Measurements from ENCODE around the gene GJB5. TPM values are rescaled to one million over a fixed set of nuclear protein-coding genes. Genes with fewer than 3 reads are reported as not detected.

The GJB5 gene
- total RNA-seq, 1 donor from 2014 or later: not detected

GRCh38 chr1:34792868-34793727 is 38.3 kb downstream of the GJB5 start, which contains the start of gene GJA4:
TSS of gene GJA4 (plus strand) at chr1:34792999. CDS start at chr1:34794214, 1,215 bp downstream.
- Histone ChIP-seq H3K36me3 (peaks cover 25% of the 10 kb centered on the region), H3K27ac (replicated peaks) (peak within 1 kb of the TSS; percentile 86), H3K4me3 (peak within 1 kb of the TSS; percentile 73), H3K9me3 (replicated peaks) (no peaks in the 10 kb centered on the region), H3K4me1 (peaks cover 21% of the 10 kb centered on the region), H3K27me3 (ENCODE audit: low read depth) (peaks cover 30% of the 10 kb centered on the region)
- intact Hi-C loops (cut with micrococcal nuclease): no loop called here
- no peak for TF ChIP-seq CTCF (IDR thresholded peaks at IDR 0.05; ENCODE audit: borderline replicate concordance)
- peak; percentile 54 for DNase-seq

GRCh38 chr1:34794001-34794789 is 39.3 kb downstream of the GJB5 start:
- intact Hi-C loops (cut with micrococcal nuclease): no loop called here
- H3K9me3 ChIP-seq (replicated peaks): no peaks in the 10 kb centered on the region
- peak overlapping the region; percentile 86 for H3K27ac ChIP-seq (replicated peaks)
- H3K4me1 ChIP-seq: peaks cover 27% of the 10 kb centered on the region
- peak overlapping the region; percentile 73 for H3K4me3 ChIP-seq
- H3K36me3 ChIP-seq: peaks cover 25% of the 10 kb centered on the region
- H3K27me3 ChIP-seq (ENCODE audit: low read depth): peaks cover 30% of the 10 kb centered on the region
- TF ChIP-seq CTCF (IDR thresholded peaks at IDR 0.05; ENCODE audit: borderline replicate concordance): no peak
- DNase-seq: no peak

- Histone ChIP-seq H3K4me3 (peak overlapping the region; percentile 73), H3K9me3 (replicated peaks) (no peaks in the 10 kb centered on the region), H3K27me3 (ENCODE audit: low read depth) (peaks cover 30% of the 10 kb centered on the region), H3K27ac (replicated peaks) (peak overlapping the region; percentile 86), H3K36me3 (peaks cover 25% of the 10 kb centered on the region), H3K4me1 (peaks cover 33% of the 10 kb centered on the region)
- DNase-seq: no peak
- intact Hi-C loops (cut with micrococcal nuclease): no loop called here
- TF ChIP-seq CTCF (IDR thresholded peaks at IDR 0.05; ENCODE audit: borderline replicate concordance): no peak
These were observed 39.9 kb downstream of the GJB5 start for GRCh38 chr1:34794790-34795180.

- H3K27me3 ChIP-seq (ENCODE audit: low read depth): peaks cover 23% of the 10 kb centered on the region
- peak overlapping the region; percentile 86 for H3K27ac ChIP-seq (replicated peaks)
- H3K4me1 ChIP-seq: peaks cover 34% of the 10 kb centered on the region
- peak overlapping the region; percentile 73 for H3K4me3 ChIP-seq
- intact Hi-C loops (cut with micrococcal nuclease): no loop called here
- no peaks in the 10 kb centered on the region for H3K9me3 ChIP-seq (replicated peaks)
- no peak for TF ChIP-seq CTCF (IDR thresholded peaks at IDR 0.05; ENCODE audit: borderline replicate concordance)
- DNase-seq: no peak
- peaks cover 25% of the 10 kb centered on the region for H3K36me3 ChIP-seq
These were observed 41.1 kb downstream of the GJB5 start for GRCh38 chr1:34795916-34796315.

- no peak for TF ChIP-seq CTCF (IDR thresholded peaks at IDR 0.05; ENCODE audit: borderline replicate concordance)
- peaks cover 30% of the 10 kb centered on the region for H3K4me1 ChIP-seq
- no peak for DNase-seq
- H3K27ac ChIP-seq (replicated peaks): peak overlapping the region; percentile 86
- H3K9me3 ChIP-seq (replicated peaks): no peaks in the 10 kb centered on the region
- H3K27me3 ChIP-seq (ENCODE audit: low read depth): peaks cover 12% of the 10 kb centered on the region
- intact Hi-C loops (cut with micrococcal nuclease): no loop called here
- peaks cover 25% of the 10 kb centered on the region for H3K36me3 ChIP-seq
- H3K4me3 ChIP-seq: peak overlapping the region; percentile 73
These were observed 42.1 kb downstream of the GJB5 start for GRCh38 chr1:34796990-34797389.
